BE2C (cell line): ENCODE results near the gene ALOX12.

Source experiments
- DNase-seq: peaks from one replicate; pipeline ENCODE4 v3.0.0-alpha.2; 2020
- H3K27me3 ChIP-seq: fragments of 250-450 bp; sonication (Bioruptor Pico); 2 replicates; pipeline ENCODE4 v1.5.1; 2020; ENCODE audit warnings: mild to moderate bottlenecking
- H3K36me3 ChIP-seq: fragments of 250-450 bp; sonication (Bioruptor Pico); 2 replicates; pipeline ENCODE4 v1.5.1; 2020; ENCODE audit warnings: mild to moderate bottlenecking
- H3K4me1 ChIP-seq: fragments of 250-450 bp; sonication (Bioruptor Pico); 2 replicates; pipeline ENCODE4 v1.5.1; 2020
- H3K4me3 ChIP-seq: 2 replicates; pipeline ENCODE4 v1.5.1; 2011; ENCODE audit warnings: low read depth, low read length
- H3K9me3 ChIP-seq: fragments of 250-450 bp; sonication (Bioruptor Pico); 2 replicates; pipeline ENCODE4 v1.5.1; 2020
- CTCF ChIP-seq: IDR thresholded peaks from 2 replicates; pipeline ENCODE4 v1.5.1; 2012; ENCODE audit warnings: mild to moderate bottlenecking, low read depth, low read length

ALOX12 gene

GRCh38 chr17:6998855-6999508 lies 3.1 kb downstream of the ALOX12 start:
- Histone ChIP-seq H3K4me3 (no peak overlapping the region), H3K9me3 (no peaks in the 10 kb centered on the region), H3K36me3 (no peaks in the 10 kb centered on the region), H3K27me3 (no peaks in the 10 kb centered on the region), H3K4me1 (no peaks in the 10 kb centered on the region)
- DNase-seq: no peak
- TF ChIP-seq CTCF: no peak

GRCh38 chr17:7001318-7001961 lies 5.6 kb downstream of the ALOX12 start:
- Histone ChIP-seq H3K36me3 (no peaks in the 10 kb centered on the region), H3K9me3 (no peaks in the 10 kb centered on the region), H3K27me3 (no peaks in the 10 kb centered on the region), H3K4me3 (no peak overlapping the region), H3K4me1 (no peaks in the 10 kb centered on the region)
- no peak for DNase-seq
- TF ChIP-seq CTCF: 0 out of 2 replicates have a peak, but pooled peaks have one; percentile 15

- no peak for TF ChIP-seq CTCF
- H3K27me3 ChIP-seq: no peaks in the 10 kb centered on the region
- no peak for DNase-seq
- H3K4me3 ChIP-seq: no peak overlapping the region
- H3K36me3 ChIP-seq: no peaks in the 10 kb centered on the region
- H3K4me1 ChIP-seq: no peaks in the 10 kb centered on the region
- no peaks in the 10 kb centered on the region for H3K9me3 ChIP-seq
Measured at GRCh38 chr17:7002288-7003047, 6.6 kb downstream of the ALOX12 start.

GRCh38 chr17:7003745-7004144 lies 7.9 kb downstream of the ALOX12 start:
- Histone ChIP-seq H3K27me3 (no peaks in the 10 kb centered on the region), H3K9me3 (no peaks in the 10 kb centered on the region), H3K4me3 (no peak overlapping the region), H3K36me3 (no peaks in the 10 kb centered on the region), H3K4me1 (no peaks in the 10 kb centered on the region)
- no peak for DNase-seq
- TF ChIP-seq CTCF: no peak

GRCh38 chr17:7004398-7005253 lies 8.8 kb downstream of the ALOX12 start:
- no peaks in the 10 kb centered on the region for H3K27me3 ChIP-seq
- H3K4me1 ChIP-seq: no peaks in the 10 kb centered on the region
- H3K9me3 ChIP-seq: no peaks in the 10 kb centered on the region
- TF ChIP-seq CTCF: peak; percentile 66
- H3K36me3 ChIP-seq: no peaks in the 10 kb centered on the region
- no peak for DNase-seq
- no peak overlapping the region for H3K4me3 ChIP-seq
